DND-41 (cell line): ENCODE measurements around the gene C2orf69.

Source experiments
- ATAC-seq: fragments of 200-7000 bp; cut with Tn5 transposase; 3 replicates; pipeline ENCODE4 v1.9.1; 2021; ENCODE audit warnings: low read depth; ENCODE audit not compliant: insufficient read depth
- DNase-seq: peaks from one replicate; pipeline ENCODE4 v3.0.0-alpha.2; 2020
- H2AFZ ChIP-seq: 2 replicates; pipeline ENCODE4 v1.6.0; 2012; ENCODE audit warnings: low read depth, low read length
- H3K27ac ChIP-seq: 2 replicates; pipeline ENCODE4 v1.5.1; 2012; ENCODE audit warnings: low read length, inconsistent platforms
- H3K27me3 ChIP-seq: fragments of 200-600 bp; sonication (generic); 2 replicates; pipeline ENCODE4 v1.6.0; 2012; ENCODE audit warnings: low read length, mild to moderate bottlenecking, inconsistent platforms; ENCODE audit not compliant: insufficient read depth, poor library complexity
- H3K36me3 ChIP-seq: 2 replicates; pipeline ENCODE4 v1.5.1; 2012; ENCODE audit warnings: low read length, inconsistent platforms; ENCODE audit not compliant: insufficient read depth
- H3K4me1 ChIP-seq: 2 replicates; pipeline ENCODE4 v1.5.1; 2012; ENCODE audit warnings: mild to moderate bottlenecking, low read length; ENCODE audit not compliant: insufficient read depth
- H3K4me2 ChIP-seq: 2 replicates; pipeline ENCODE4 v1.6.0; 2012; ENCODE audit warnings: mild to moderate bottlenecking, moderate library complexity, low read length, inconsistent platforms; ENCODE audit not compliant: insufficient read depth
- H3K4me3 ChIP-seq, 2 experiments: fragments of 200-600 bp in 1 of 2; shearing (Covaris generic) in 1 of 2; 2 replicates each; pipeline ENCODE4 v1.5.1; 2012 to 2016; ENCODE audit warnings: inconsistent platforms in 2 of 2, low read length in 2 of 2, mild to moderate bottlenecking in 2 of 2, low read depth in 1 of 2, moderate library complexity in 1 of 2
- H3K79me2 ChIP-seq: 2 replicates; pipeline ENCODE4 v1.6.0; 2012; ENCODE audit warnings: low read length, inconsistent platforms; ENCODE audit not compliant: insufficient read depth
- H3K9ac ChIP-seq: 2 replicates; pipeline ENCODE4 v1.6.0; 2012; ENCODE audit warnings: low read depth, mild to moderate bottlenecking, inconsistent platforms, low read length, moderate library complexity
- H3K9me3 ChIP-seq: 2 replicates; pipeline ENCODE4 v1.5.1; 2012; ENCODE audit warnings: low read length, moderate library complexity, mild to moderate bottlenecking, inconsistent platforms; ENCODE audit not compliant: insufficient read depth, severe bottlenecking
- H4K20me1 ChIP-seq: 2 replicates; pipeline ENCODE4 v1.6.0; 2012; ENCODE audit warnings: low read length; ENCODE audit not compliant: insufficient read depth
- EZH2 ChIP-seq: IDR thresholded peaks from 3 replicates; pipeline ENCODE4 v1.6.1; 2012; ENCODE audit warnings: borderline replicate concordance, low read depth, mild to moderate bottlenecking, moderate library complexity, low read length, inconsistent platforms; ENCODE audit not compliant: severe bottlenecking
- TF ChIP-seq, protein P1 (sequence below): IDR thresholded peaks from 2 replicates; pipeline ENCODE4 v1.5.1; 2012; ENCODE audit warnings: borderline replicate concordance, low read length, moderate library complexity, mild to moderate bottlenecking; ENCODE audit not compliant: poor library complexity, severe bottlenecking; ENCODE audit errors: extremely low read depth

The C2orf69 gene

DNA sequence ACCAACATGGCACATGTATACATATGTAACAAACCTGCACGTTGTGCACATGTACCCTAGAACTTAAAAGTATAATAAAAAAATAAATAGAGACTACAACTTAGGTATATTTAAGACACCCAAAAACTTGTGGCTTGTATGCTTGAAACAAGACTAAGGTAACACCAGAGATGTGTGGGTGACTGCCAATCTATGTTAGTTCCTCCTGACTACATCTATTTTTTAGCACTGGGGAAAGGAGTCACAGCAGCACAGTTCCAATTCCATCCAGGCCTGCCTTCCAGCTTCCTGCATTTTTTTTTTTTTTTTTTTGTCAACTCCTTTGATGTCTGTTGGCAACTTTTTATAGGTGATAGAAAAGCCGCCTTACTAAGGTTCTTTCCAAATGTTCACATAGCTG is 18.2 kb downstream of the C2orf69 start:
- no peaks in the 10 kb centered on the region for H3K4me1 ChIP-seq
- no peak overlapping the region for H2AFZ ChIP-seq
- no peaks in the 10 kb centered on the region for H3K9me3 ChIP-seq
- peaks cover 9% of the 10 kb centered on the region; the same call in 1 of the 2 replicates for H4K20me1 ChIP-seq
- H3K79me2 ChIP-seq = peaks cover 31% of the 10 kb centered on the region
- H3K27me3 ChIP-seq = no peaks in the 10 kb centered on the region
- H3K27ac ChIP-seq = no peak overlapping the region
- DNase-seq (no peak), ATAC-seq (no peak)
- H3K4me2 ChIP-seq = no peak overlapping the region
- H3K4me3 ChIP-seq = no peak overlapping the region
- H3K9ac ChIP-seq = no peak overlapping the region
- TF ChIP-seq, protein P1, sequence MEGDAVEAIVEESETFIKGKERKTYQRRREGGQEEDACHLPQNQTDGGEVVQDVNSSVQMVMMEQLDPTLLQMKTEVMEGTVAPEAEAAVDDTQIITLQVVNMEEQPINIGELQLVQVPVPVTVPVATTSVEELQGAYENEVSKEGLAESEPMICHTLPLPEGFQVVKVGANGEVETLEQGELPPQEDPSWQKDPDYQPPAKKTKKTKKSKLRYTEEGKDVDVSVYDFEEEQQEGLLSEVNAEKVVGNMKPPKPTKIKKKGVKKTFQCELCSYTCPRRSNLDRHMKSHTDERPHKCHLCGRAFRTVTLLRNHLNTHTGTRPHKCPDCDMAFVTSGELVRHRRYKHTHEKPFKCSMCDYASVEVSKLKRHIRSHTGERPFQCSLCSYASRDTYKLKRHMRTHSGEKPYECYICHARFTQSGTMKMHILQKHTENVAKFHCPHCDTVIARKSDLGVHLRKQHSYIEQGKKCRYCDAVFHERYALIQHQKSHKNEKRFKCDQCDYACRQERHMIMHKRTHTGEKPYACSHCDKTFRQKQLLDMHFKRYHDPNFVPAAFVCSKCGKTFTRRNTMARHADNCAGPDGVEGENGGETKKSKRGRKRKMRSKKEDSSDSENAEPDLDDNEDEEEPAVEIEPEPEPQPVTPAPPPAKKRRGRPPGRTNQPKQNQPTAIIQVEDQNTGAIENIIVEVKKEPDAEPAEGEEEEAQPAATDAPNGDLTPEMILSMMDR = no peak
- TF ChIP-seq EZH2 = no peak
- H3K36me3 ChIP-seq = peaks cover 75% of the 10 kb centered on the region

DNA sequence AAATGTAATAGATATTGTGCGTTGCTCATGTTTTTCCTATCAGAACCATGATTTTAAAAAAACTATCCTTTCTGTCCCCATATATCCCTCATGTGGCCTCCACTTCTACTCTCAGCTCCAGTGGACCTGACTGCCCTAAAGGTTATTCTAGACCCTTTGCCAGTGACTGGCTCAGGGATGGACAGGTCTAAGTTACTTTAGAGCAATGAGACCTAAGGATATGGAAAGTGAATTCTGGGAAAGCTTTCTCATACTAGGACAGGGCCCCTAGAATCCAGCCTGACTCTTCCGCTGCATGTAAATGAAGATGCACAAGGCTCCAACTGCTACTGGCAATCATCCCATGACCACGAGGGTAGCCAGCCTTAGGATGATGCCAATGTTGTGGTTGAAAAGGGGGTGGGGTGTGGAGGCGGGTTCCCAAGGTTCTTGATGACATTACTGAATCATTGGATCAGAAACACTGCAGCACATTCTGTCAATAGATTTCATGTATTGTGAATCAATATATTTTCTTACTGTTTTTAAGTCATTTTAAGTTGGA is 21.3 kb downstream of the C2orf69 start:
- ATAC-seq (peak; percentile 44; the same call in 2 of the 3 replicates), DNase-seq (no peak)
- no peak overlapping the region for H3K9ac ChIP-seq

DNA sequence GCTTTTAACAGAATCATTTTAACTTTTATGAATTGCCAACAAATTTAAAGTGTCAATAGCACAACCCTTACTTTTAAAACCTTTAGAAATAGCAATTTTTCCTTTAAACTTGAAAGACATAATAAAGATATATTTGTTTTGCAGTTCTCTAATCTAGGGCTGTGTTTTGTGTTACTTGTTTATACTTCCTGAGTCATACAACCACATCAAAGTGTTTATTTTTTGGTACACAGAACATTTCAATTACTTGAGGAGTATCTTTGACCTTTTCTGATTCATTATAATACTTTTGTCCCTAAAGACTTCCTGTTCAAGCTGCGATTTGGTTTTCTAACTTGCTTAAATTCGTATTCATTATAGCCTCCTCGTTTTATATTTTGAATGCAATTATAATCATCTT is 22.4 kb downstream of the C2orf69 start:
- Histone ChIP-seq H3K36me3 (peaks cover 59% of the 10 kb centered on the region), H3K4me2 (no peak overlapping the region), H3K9ac (no peak overlapping the region), H4K20me1 (no peaks in the 10 kb centered on the region), H3K27ac (no peak overlapping the region), H3K27me3 (no peaks in the 10 kb centered on the region), H3K4me3 (no peak overlapping the region), H3K79me2 (0 out of 2 replicates have a peak, but pooled peaks cover 4% of the 10 kb centered on the region), H3K4me1 (no peaks in the 10 kb centered on the region), H2AFZ (no peak overlapping the region), H3K9me3 (no peaks in the 10 kb centered on the region)
- ATAC-seq = no peak
- DNase-seq = no peak
- TF ChIP-seq, protein P1 = no peak
- no peak for TF ChIP-seq EZH2

More for the DNA sequence above, 21.3 kb downstream of the C2orf69 start:
- H3K27ac ChIP-seq = no peak overlapping the region
- no peak overlapping the region for H3K4me3 ChIP-seq
- no peaks in the 10 kb centered on the region for H3K9me3 ChIP-seq
- no peak overlapping the region for H2AFZ ChIP-seq
- TF ChIP-seq, protein P1 = no peak
- TF ChIP-seq EZH2 = no peak
- H3K4me2 ChIP-seq = no peak overlapping the region
- no peaks in the 10 kb centered on the region for H3K27me3 ChIP-seq
- H3K79me2 ChIP-seq = peaks cover 11% of the 10 kb centered on the region; the same call in 1 of the 2 replicates
- H4K20me1 ChIP-seq = no peaks in the 10 kb centered on the region
- peaks cover 61% of the 10 kb centered on the region for H3K36me3 ChIP-seq
- H3K4me1 ChIP-seq = no peaks in the 10 kb centered on the region

DNA sequence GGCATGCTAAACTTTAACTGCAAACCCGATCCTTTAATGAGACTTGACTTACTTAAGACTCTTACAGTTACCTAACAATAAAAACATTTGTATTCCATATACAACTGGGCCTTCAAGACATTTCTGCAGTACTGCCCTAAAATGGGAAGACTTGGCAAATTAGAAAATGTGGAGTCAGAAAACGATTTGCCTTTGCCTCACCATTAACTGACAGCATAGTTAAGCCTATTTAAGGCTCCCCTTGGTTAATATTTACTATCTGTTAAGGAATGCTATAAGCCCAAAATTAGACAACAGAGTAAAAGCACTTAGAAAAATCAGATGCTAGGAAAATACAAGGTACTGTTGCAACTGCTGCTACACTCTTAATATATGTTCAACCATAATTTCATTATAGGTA is 25.5 kb downstream of the C2orf69 start:
- no peak overlapping the region for H3K4me2 ChIP-seq
- TF ChIP-seq, protein P1 = no peak
- no peak for TF ChIP-seq EZH2
- no peak overlapping the region for H2AFZ ChIP-seq
- no peaks in the 10 kb centered on the region for H3K4me1 ChIP-seq
- ATAC-seq (no peak), DNase-seq (no peak)
- no peaks in the 10 kb centered on the region; the same call in 1 of the 2 replicates for H3K79me2 ChIP-seq
- H4K20me1 ChIP-seq = no peaks in the 10 kb centered on the region
- H3K4me3 ChIP-seq = no peak overlapping the region
- H3K9me3 ChIP-seq = no peaks in the 10 kb centered on the region
- no peak overlapping the region for H3K27ac ChIP-seq
- no peaks in the 10 kb centered on the region for H3K27me3 ChIP-seq
- H3K36me3 ChIP-seq = peaks cover 46% of the 10 kb centered on the region
- no peak overlapping the region for H3K9ac ChIP-seq
